NCI-H2227 treated with DMSO at 0.1 percent for 48 hours (cell line): ENCODE results near the gene ERGIC1.

Source experiments
- DNase-seq: peaks from one replicate; lab custom pipeline; 2025; lab: John Stamatoyannopoulos, UW

ERGIC1 gene

DNA sequence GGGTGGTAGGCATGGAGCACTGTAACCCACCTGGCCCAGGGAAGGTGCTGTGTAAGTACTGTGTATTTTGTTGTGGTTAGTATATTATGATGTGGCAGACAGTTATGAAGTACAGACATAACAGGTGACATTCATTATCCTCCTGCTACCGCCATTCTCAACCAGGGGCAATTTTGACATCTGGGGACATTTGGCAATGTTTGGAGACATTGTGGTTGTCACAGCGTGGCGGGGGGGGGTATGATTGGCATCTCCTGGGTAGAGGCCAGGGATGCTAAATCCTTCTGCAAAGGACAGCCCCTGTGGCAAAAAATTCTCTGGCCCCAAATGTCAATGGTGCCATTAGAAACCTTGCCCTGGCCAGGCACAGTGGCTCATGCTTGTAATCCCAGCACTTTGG, 115.4 kb downstream of the ERGIC1 start:
- no peak for DNase-seq

DNA sequence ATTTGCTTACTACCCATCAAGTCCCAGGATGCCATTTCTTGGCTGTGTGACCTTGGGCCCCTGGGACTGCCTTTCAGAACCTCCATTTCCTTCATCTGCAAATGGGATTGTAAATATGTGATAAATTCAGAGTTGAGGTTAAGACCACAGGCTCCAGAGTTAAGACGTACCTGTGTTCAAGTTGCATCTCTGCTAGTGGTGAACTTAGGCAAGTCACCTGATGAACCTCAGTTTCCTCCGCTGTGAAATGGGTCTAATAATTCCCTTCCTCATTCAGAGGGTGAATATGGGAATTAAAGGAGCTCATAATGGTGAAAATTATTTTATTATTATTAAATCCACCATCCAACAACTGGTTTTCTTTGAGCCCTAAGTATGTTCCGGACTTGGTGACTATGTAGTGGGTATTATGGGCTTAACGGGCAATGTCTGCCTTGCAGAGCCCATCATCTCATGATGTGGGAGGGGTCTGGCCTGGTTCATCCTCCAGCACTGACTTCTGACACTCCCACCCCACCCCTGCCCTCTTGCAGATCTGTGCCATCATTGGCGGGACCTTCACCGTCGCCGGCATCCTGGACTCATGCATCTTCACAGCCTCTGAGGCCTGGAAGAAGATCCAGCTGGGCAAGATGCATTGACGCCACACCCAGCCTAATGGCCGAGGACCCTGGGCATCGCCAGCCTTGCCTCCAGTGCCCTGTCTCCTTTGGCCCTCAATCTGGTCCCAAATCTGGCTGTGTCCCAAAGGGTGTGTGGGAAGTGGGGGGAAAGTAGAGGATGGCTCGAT, 116.3 kb downstream of the ERGIC1 start:
- DNase-seq = no peak

DNA sequence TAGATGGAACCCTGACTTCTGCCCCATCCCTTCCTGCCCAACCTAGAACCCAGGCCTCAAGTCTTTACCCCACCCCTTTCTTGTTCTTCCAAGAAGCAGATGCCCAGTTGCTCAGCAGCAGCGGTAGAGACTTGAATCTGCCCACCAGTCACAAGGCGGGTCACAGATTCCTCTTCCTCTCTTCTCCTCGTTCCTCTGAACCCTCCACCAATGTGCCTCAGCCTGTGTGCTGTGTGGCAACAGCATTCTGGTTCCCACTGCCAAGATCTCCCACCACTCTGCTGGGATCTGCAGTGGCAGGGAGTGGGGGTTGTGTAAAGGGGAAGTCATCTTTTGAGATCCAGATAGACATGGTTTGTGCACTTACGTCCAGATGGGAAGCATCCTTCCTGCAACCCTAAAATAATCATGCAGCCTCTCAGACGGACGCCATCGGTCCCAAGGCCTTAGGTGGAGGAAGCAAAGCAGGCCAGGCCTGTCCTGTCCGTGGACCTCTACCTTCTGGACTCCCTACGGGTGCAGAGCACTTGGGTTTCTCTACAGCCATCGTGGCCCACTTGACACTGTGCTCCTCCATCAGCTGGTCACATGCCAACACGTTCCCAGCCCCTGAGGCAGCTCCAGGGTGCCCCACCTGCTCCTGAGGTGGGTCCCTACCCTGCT, 117.5 kb downstream of the ERGIC1 start:
- no peak for DNase-seq

DNA sequence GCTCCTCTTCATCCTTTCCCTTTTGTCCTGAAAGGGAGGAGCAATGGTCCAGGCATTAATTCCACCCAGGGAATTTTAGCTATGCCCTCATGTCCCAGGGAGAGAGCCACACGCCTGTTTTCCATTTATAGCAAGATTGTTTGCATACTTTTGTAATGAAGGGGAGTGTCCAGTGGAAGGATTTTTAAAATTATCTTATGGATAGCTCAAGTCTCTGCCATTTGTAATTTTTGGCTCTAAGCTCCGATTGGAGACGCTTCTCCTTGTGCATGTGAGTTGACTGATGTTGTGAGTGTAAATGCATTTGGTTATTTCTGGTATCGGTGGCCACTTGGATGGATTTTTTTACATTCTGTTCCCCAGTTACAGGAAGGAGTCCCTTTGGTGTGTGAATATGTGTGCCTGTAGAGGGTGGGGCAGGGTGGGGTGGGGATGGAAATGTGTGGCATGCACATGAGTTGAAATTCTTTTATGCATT, 118.0 kb downstream of the ERGIC1 start:
- no peak for DNase-seq

DNA sequence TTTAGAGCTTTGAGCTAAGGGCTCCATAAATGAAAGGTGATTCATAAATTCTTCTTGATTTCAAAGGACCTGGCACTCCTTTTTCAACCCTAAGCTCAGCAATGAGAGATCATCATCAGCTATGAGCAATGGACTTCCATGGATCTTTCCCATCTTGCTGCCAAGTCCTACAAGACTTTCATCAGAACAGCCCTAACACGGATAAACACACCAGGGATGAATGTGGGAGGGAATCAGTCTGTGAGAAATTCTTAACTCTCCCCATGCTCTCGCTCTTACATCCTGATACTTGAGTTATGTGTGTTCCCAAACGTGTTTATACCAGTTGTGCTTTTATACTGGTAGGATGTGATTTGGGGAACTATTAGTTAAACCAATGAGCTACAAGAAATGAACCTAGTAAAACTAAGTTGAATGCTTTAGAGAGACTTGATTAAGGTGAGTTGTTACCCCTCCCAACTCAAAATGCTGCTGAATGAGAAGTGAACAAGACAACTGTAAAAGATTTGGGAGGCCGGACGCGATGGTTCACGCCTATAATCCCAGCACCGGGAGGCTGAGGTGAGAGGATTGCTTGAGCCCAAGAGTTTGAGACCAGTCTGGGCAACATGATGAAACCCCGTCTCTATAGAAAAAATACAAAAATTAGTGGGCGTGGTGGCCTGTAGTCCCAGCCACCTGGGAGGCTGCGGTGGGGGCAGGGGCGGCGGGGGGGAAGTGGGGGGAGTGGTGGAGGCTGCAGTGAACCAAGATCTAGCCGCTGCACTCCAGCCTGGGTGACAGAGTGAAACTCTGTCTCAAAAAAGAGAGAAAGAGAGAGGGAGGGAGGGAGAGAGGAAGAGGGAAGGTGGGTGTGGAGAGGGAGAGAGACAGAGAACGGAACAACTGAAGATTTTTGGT, 120.0 kb downstream of the ERGIC1 start:
- no peak for DNase-seq

DNA sequence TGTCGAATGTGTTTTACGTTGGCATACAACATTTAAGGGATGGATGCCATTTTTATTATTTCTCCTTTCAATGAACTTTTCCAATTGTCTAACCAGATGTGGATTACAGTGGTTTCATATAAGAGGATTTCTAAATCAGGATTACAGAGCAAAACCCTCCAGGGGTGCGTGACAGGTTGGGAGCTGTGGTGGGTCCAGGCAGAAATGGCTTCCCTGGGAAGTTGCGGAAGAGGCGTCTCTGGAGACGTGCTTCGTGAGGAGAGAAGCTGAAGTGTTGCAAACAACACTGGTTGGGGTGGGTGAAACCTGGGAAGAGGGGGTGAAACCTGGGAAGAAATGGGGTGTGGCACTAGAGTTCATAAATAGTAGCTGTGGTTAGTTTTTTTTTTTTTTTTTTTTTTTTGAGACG, 120.7 kb downstream of the ERGIC1 start:
- no peak for DNase-seq

DNA sequence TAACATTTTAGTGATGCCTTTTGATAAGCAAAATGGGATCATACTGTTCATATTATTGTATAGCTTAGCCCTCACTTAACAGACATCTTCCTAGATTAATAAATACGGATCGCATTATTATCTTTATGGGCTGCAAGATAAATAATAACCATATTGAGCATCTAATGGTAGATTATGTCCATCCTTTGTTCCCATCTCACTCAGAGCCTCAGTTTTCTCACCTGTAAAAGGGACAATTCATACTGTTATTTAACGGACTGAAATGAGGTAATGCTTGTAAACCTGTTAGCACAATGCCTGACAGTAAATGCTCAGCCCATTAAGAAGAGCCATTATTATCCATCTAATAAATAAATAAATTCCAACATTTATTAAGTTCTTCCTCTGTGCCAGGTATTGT, 122.2 kb downstream of the ERGIC1 start:
- no peak for DNase-seq

DNA sequence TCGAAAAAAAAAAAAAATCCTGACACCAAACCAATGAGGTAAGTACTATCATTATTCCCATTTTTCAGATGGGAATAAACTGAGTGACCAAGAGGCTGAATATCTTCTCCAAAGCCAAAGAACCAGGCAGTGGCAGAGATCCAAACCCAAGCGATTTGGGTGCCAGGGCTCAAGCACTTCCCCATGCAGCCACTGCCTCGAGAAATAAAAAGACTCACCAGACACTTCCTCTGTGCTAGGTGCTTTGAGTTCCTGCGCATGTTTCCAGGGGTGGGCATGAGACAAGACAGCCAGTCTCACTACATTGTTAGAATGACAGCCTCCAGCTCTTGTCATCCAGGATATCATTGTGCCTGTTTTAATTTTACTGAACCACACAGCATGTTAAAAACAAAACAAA, 122.9 kb downstream of the ERGIC1 start:
- DNase-seq = no peak

DNA sequence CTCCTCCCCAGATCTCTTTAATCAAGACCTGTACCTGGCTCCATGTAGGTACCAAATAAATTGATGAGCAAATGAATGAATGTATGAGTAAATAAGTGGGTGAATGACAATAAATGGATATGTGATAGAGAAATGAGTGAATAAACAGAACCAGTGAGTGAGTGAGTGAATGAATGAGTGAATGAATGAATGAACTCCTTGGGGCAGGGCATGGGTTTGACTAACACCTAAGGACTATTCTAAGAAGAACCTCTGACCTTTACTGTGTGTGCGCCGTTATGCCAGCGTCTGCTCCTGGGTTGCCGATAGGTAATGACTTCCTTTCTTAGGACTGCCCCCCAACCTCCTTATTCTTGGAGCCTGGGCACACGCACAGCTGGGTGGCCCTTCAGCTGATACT, 123.4 kb downstream of the ERGIC1 start:
- DNase-seq = no peak

DNA sequence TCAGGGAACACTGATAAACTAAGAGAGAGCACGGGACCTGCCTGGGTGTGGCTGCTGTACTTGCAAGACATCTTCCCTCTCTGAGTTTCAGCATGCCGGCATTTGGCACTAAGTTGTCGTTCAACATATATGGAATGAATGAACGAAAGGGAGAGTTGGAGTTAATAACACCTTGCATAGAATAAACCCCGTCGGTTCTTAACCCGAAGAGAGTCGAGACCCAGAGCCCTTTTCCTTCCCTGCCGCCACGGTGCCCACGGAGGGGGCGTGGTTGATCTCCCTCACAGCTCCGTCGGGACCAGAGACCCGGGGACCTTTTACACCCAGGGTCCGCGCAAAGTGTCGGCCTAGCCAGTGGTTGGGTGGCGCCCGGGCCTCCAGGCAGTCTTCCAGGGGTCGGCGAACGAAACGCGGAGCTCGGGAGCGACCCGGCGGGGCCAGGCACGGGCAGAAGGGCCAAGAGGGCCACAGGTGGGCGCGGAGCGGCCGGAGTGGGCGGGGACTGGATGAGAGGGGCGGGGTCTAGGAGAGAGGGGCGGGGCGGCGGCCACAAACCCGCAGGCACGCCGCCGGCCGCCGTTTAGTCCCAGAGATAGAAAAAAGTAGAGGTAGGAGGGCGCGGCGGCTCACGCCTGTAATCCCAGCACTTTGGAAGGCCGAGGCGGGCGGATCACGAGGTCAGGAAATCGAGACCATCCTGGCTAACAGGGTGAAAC, 124.4 kb downstream of the ERGIC1 start:
- peak; percentile 39 for DNase-seq

DNA sequence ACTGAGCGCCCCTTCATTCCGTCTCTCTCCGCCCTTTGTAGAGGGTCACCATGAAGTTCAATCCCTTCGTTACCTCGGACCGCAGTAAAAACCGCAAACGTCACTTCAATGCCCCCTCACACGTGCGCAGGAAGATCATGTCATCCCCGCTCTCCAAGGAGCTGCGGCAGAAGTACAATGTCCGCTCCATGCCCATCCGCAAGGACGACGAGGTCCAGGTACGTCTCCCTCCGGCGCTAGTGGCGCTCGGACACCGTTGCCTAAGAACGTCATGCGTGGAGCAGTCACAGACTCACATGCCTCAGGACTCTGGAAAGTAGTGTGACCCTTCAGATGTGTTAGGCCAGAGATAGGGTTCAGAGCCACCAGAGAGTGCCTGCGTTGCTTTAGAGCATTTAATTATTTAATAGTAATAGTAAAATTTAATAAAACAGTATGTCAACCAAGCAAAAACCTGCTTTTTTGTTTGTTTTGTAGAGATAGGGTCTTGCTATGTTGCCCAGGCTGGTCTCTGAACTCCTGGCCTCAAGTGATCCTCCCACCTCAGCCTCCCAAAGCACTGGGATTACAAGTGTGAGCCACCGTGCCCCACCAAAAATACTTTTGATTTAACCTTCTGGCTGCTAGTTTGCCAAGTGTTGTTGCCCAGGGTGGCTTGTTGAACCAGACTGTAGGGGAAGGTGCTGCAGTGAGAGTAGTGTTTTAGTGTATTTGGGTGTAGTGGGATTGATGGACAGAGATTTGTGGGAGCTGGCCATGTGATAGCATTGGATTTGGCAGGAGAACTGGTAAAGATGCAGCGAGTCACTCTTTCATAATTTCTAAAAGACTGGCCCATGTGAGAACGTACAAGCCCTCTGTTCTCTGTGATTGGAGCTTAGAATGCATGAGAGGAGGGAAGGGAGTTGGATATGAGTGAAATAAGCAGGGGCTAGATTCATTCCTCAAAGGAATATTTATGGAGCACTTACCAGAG, 126.1 kb downstream of the ERGIC1 start:
- no peak for DNase-seq

DNA sequence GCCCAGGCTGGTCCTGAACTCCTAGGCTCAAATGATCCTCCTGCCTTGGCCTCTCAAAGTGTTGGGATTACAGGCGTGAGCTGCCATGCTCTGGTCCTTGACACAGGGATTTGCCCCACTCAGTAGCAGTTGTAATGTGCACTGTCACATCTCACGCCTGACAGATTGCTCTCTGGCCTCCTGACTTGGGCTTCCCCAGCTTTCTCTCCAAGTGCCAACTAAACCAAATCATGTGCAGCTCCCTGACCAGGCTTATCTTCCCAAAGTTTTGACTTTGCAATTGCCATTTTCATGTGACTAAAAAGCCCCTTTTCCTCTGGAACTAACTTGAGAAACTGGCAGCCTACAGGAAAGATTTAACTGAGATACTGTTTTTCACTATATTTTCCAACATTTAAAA, 135.9 kb downstream of the ERGIC1 start:
- no peak for DNase-seq

DNA sequence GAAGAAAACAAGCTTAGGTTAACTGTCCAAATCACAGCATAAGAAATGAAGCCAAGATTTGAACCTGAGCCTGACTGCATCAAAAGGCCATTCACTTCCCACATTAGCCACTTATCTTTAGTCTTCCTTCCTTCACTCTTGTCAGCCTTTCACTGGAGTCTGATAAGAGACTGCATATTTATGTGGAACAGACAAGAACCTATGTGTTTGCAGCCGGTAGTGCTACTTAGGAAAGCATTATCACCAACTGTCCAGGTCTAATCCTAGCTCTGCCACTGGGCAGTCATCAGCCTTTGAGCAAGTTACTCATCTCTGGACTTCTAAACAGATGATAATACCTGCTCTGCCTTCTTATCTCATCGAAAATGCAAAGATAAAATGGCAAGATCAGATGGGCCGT, 137.4 kb downstream of the ERGIC1 start:
- no peak for DNase-seq

DNA sequence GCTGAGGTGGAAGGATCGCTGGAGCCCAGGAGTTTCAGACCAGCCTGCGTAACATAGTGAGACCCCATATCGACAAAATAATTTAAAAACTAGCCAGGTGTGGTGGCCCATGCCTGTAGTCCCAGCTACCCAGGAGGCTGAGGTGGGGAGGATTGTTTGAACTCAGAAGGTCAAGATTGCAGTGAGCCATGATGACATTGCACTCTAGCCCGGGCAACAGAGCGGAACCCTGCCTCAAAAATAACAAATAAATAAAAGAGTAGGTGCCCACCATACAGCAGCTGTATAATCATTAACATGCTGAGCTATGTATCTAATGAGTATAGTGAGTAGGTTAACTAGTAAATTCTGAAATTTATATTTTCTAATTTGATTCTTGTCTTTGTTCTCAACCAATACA, 138.5 kb downstream of the ERGIC1 start:
- no peak for DNase-seq

DNA sequence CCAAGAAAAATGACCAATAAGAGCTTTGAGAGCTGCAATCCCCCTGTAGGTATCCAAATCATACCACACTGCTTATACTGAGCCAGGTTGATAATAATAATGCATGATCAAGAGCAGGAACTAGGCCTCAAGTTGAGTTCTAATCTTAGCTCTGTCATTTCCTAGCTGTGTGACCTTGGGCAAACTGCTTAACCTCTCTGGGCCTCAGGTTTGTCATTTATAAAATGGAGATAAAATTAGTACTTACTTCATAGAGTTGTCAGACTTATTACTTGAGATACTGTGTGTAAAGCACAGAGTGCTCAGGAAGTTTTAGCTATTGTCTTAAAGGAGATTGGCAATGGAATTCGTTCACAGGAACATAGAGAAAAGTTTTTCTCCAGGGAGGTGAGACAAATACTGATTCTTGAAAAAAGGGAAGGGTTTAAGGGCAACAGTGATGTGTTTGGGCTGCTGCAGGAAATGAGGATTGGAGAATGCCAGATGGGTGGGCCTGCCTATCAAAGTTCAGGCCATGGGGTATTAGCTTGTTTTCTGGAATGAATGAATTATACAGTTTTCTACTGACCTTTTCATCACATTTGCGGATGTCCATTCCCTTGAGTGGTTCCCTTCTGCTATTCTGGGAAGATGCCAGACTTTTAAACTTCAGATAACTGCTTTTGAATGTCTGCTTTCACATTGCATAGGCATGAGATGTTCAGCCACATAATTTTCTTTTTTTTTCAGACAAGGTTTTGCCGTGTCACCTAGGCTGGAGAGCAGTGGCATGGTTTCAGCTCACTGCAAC, 139.3 kb downstream of the ERGIC1 start:
- DNase-seq = no peak

DNA sequence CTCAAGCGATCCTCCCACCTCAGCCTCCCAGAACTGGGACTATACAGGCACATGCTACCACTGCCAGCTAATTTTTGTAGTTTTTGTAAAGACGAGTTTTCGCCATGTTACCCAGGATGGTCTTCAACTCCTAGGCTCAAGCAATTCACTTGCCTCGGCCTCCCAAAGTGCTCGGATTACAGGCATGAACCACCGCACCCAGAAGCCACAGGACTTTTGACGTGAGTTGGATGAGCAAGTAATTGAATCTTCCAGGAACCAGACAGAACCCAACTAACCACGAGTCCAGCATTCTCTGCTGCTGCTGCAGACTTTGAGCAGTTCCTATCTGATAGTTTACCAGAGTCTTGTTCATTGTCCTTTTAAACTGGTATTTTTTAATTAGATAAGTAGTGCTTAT, 139.9 kb downstream of the ERGIC1 start:
- no peak for DNase-seq

DNA sequence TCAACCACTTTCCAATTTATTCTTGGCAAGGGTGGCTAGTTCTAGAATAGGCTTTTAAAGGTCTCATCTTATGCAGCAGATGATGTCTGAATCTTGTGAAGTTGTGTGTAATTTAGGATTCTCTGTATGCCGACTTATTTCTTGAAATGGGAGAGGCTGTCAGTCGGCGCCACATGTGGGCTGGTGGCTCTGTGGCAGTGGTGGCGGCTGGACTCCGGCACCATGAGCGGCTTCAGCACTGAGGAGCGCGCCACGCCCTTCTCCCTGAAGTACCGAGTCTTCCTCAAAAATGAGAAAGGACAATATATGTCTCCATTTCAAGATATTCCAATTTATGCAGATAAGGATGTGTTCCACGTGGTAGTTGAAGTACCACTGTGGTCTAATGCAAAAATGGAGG, 141.2 kb downstream of the ERGIC1 start:
- no peak for DNase-seq

DNA sequence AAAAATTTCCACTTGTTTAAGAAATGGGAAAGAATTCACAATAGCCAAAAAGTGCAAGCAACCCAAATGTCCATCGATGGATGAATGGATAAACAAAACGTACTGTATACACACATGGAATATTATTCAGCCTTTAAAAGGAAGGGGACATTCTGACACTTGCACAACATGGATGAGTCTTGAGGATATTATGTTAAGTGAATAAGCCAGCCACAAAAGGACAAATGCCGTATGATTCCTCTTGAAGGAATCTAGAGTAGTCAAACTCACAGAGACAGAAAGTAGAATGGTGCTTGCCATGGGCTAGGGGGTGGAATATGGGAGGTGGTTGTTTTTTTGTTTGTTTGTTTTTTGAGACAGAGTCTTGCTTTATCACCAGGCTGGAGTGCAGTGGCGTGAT, 145.7 kb downstream of the ERGIC1 start:
- no peak for DNase-seq

DNA sequence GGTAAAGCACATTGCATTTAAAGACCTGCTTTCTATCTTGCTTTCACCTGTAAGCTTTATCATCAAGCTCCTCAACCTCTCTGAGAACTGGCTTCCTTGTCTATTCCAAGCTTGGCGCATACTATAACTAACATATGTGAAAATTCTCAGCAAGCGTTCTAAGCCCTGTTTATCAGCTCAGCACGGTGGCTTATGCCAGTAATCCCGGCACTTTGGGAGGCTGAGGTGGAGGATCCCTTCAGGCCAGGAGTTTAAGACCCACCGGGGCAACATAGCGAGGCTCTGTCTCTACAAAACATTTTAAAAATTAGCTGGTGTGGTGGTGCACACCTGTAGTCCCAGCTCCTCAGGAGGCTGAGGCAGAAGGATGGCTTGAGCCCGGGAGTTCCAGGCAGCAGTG, 147.9 kb downstream of the ERGIC1 start:
- no peak for DNase-seq
